Mesendoderm (in vitro differentiated cells): Measurements from ENCODE around the gene CD302.

Experiments
- DNase-seq: peaks from one replicate; pipeline ENCODE4 v3.0.0; 2013
- H2AK5ac ChIP-seq: 2 replicates; pipeline ENCODE4 v1.6.1; 2013; ENCODE audit warnings: low read length, inconsistent platforms
- H2BK120ac ChIP-seq: 2 replicates; pipeline ENCODE4 v1.6.1; 2013; ENCODE audit warnings: low read depth, mild to moderate bottlenecking, low read length, moderate library complexity, mixed read lengths
- H2BK15ac ChIP-seq: replicated peaks from 2 replicates; pipeline ENCODE4 v1.6.1; 2013; ENCODE audit warnings: low read depth, mild to moderate bottlenecking, moderate library complexity
- H2BK5ac ChIP-seq: 2 replicates; pipeline ENCODE4 v1.6.1; 2013; ENCODE audit warnings: low read length, inconsistent platforms
- H3K18ac ChIP-seq: 2 replicates; pipeline ENCODE4 v1.6.1; 2013; ENCODE audit warnings: mild to moderate bottlenecking, low read length, mixed read lengths
- H3K23ac ChIP-seq: one replicate; pipeline ENCODE4 v1.6.1; 2013; ENCODE audit warnings: low read length
- H3K27ac ChIP-seq: 2 replicates; pipeline ENCODE4 v1.5.1; 2013; ENCODE audit warnings: low read depth, mild to moderate bottlenecking, inconsistent platforms, low read length, moderate library complexity
- H3K27me3 ChIP-seq: 2 replicates; pipeline ENCODE4 v1.6.1; 2013; ENCODE audit warnings: low read length, control low read depth, mild to moderate bottlenecking, inconsistent platforms; ENCODE audit not compliant: insufficient read depth, poor library complexity
- H3K36me3 ChIP-seq: 2 replicates; pipeline ENCODE4 v1.6.1; 2013; ENCODE audit warnings: low read length, inconsistent platforms; ENCODE audit not compliant: control insufficient read depth, insufficient read depth
- H3K4ac ChIP-seq: one replicate; pipeline ENCODE4 v1.6.1; 2013; ENCODE audit warnings: low read depth, mild to moderate bottlenecking, low read length, moderate library complexity
- H3K4me1 ChIP-seq: 2 replicates; pipeline ENCODE4 v1.6.1; 2013; ENCODE audit warnings: low read depth, low read length, inconsistent platforms; ENCODE audit not compliant: control insufficient read depth
- H3K4me2 ChIP-seq: 2 replicates; pipeline ENCODE4 v1.6.1; 2013; ENCODE audit warnings: low read length
- H3K4me3 ChIP-seq: 2 replicates; pipeline ENCODE4 v1.5.1; 2013; ENCODE audit warnings: mild to moderate bottlenecking, low read length
- H3K56ac ChIP-seq: one replicate; pipeline ENCODE4 v1.6.1; 2013; ENCODE audit warnings: low read length
- H3K79me1 ChIP-seq: 2 replicates; pipeline ENCODE4 v1.6.1; 2013; ENCODE audit warnings: low read length, inconsistent platforms
- H3K79me2 ChIP-seq: 2 replicates; pipeline ENCODE4 v1.6.1; 2013; ENCODE audit warnings: mild to moderate bottlenecking, low read length; ENCODE audit not compliant: control insufficient read depth, insufficient read depth
- H3K9ac ChIP-seq: 2 replicates; pipeline ENCODE4 v1.6.1; 2013; ENCODE audit warnings: low read length, inconsistent platforms
- H4K5ac ChIP-seq: one replicate; pipeline ENCODE4 v1.6.1; 2013; ENCODE audit warnings: low read length
- H4K8ac ChIP-seq: one replicate; pipeline ENCODE4 v1.6.1; 2013; ENCODE audit warnings: low read depth, mild to moderate bottlenecking, control low read depth, low read length, moderate library complexity
- WGBS: extraction: QIAGEN DNeasy Blood & Tissue Kit; methylation state at CpG from one replicate; pipeline ENCODE4 v1.1.7; 2013; ENCODE audit warnings: low lambda C conversion rate, missing lambda C conversion rate; ENCODE audit not compliant: insufficient coverage; ENCODE audit errors: extremely low coverage; 5-methylcytosine and 5-hydroxymethylcytosine counted together

The CD302 gene

GRCh38 chr2:159808032-159808425, 10.0 kb upstream of the CD302 start:
- Histone ChIP-seq H2BK5ac (no peak overlapping the region), H3K18ac (no peak overlapping the region), H2BK15ac (no peak overlapping the region), H3K23ac (no peak overlapping the region), H3K36me3 (no peaks in the 10 kb centered on the region), H3K9ac (no peak overlapping the region), H3K4me2 (no peak overlapping the region), H2AK5ac (no peak overlapping the region), H3K4ac (no peak overlapping the region), H4K8ac (no peak overlapping the region), H3K27ac (no peak overlapping the region), H4K5ac (no peak overlapping the region), H3K27me3 (no peaks in the 10 kb centered on the region), H3K4me3 (no peak overlapping the region), H2BK120ac (no peak overlapping the region), H3K79me1 (no peaks in the 10 kb centered on the region), H3K79me2 (no peaks in the 10 kb centered on the region), H3K4me1 (no peaks in the 10 kb centered on the region), H3K56ac (no peak overlapping the region)
- WGBS, result no CpG with 5 or more reads among the region's 5 CpGs
- no peak for DNase-seq

- no peak overlapping the region for H4K8ac ChIP-seq
- peak; percentile 73 for DNase-seq
- WGBS, result 100% methylated on average over 1 of the region's 4 CpGs
- no peak overlapping the region for H2AK5ac ChIP-seq
- no peak overlapping the region for H3K56ac ChIP-seq
- H2BK120ac ChIP-seq, result no peak overlapping the region
- H3K27ac ChIP-seq, result no peak overlapping the region
- H2BK15ac ChIP-seq, result no peak overlapping the region
- no peaks in the 10 kb centered on the region for H3K79me2 ChIP-seq
- no peak overlapping the region for H3K4ac ChIP-seq
- H3K23ac ChIP-seq, result no peak overlapping the region
- H3K4me3 ChIP-seq, result no peak overlapping the region
- no peak overlapping the region for H3K18ac ChIP-seq
- no peaks in the 10 kb centered on the region for H3K36me3 ChIP-seq
- no peaks in the 10 kb centered on the region for H3K79me1 ChIP-seq
- no peaks in the 10 kb centered on the region for H3K27me3 ChIP-seq
- no peak overlapping the region for H3K4me2 ChIP-seq
- H4K5ac ChIP-seq, result no peak overlapping the region
- no peaks in the 10 kb centered on the region for H3K4me1 ChIP-seq
- no peak overlapping the region for H2BK5ac ChIP-seq
- no peak overlapping the region for H3K9ac ChIP-seq
Observed at GRCh38 chr2:159807183-159808031, 9.4 kb upstream of the CD302 start.

- H2BK120ac ChIP-seq, result no peak overlapping the region
- H2BK5ac ChIP-seq, result no peak overlapping the region
- H3K9ac ChIP-seq, result no peak overlapping the region
- no peak overlapping the region for H3K4me3 ChIP-seq
- H3K4me2 ChIP-seq, result no peak overlapping the region
- no peaks in the 10 kb centered on the region for H3K36me3 ChIP-seq
- H3K18ac ChIP-seq, result no peak overlapping the region
- H3K79me2 ChIP-seq, result no peaks in the 10 kb centered on the region
- no peak overlapping the region for H2BK15ac ChIP-seq
- no peak overlapping the region for H3K23ac ChIP-seq
- H3K4me1 ChIP-seq, result no peaks in the 10 kb centered on the region
- no peaks in the 10 kb centered on the region for H3K27me3 ChIP-seq
- no peak overlapping the region for H3K4ac ChIP-seq
- H3K56ac ChIP-seq, result no peak overlapping the region
- H2AK5ac ChIP-seq, result no peak overlapping the region
- no peak for DNase-seq
- no peak overlapping the region for H4K8ac ChIP-seq
- H3K79me1 ChIP-seq, result no peaks in the 10 kb centered on the region
- H3K27ac ChIP-seq, result no peak overlapping the region
- H4K5ac ChIP-seq, result no peak overlapping the region
- WGBS, result no CpG with 5 or more reads among the region's 4 CpGs
Observed at GRCh38 chr2:159804941-159805340, 6.9 kb upstream of the CD302 start.

GRCh38 chr2:159803235-159803962, 5.4 kb upstream of the CD302 start:
- H2BK5ac ChIP-seq, result no peak overlapping the region
- no peaks in the 10 kb centered on the region for H3K79me1 ChIP-seq
- no peak overlapping the region for H3K27ac ChIP-seq
- no peak overlapping the region for H3K9ac ChIP-seq
- no peaks in the 10 kb centered on the region for H3K79me2 ChIP-seq
- no peaks in the 10 kb centered on the region for H3K4me1 ChIP-seq
- no peak overlapping the region for H3K18ac ChIP-seq
- no CpG with 5 or more reads among the region's 2 CpGs for WGBS
- H2AK5ac ChIP-seq, result no peak overlapping the region
- no peak overlapping the region for H4K5ac ChIP-seq
- no peak overlapping the region for H2BK120ac ChIP-seq
- no peaks in the 10 kb centered on the region for H3K36me3 ChIP-seq
- H3K27me3 ChIP-seq, result peaks cover 6% of the 10 kb centered on the region
- no peak overlapping the region for H3K4me2 ChIP-seq
- no peak overlapping the region for H3K4ac ChIP-seq
- no peak overlapping the region for H3K56ac ChIP-seq
- H3K4me3 ChIP-seq, result no peak overlapping the region
- H2BK15ac ChIP-seq, result no peak overlapping the region
- no peak overlapping the region for H3K23ac ChIP-seq
- DNase-seq, result no peak
- no peak overlapping the region for H4K8ac ChIP-seq

GRCh38 chr2:159802673-159803072, 4.7 kb upstream of the CD302 start:
- Histone ChIP-seq H3K4me2 (no peak overlapping the region), H3K4me3 (no peak overlapping the region), H3K36me3 (no peaks in the 10 kb centered on the region), H3K4ac (no peak overlapping the region), H2AK5ac (no peak overlapping the region), H3K4me1 (no peaks in the 10 kb centered on the region), H3K27me3 (peaks cover 8% of the 10 kb centered on the region), H3K23ac (no peak overlapping the region), H2BK15ac (no peak overlapping the region), H3K18ac (no peak overlapping the region), H3K79me1 (no peaks in the 10 kb centered on the region), H3K9ac (no peak overlapping the region), H2BK120ac (no peak overlapping the region), H4K5ac (no peak overlapping the region), H3K79me2 (no peaks in the 10 kb centered on the region), H3K27ac (no peak overlapping the region), H3K56ac (no peak overlapping the region), H2BK5ac (no peak overlapping the region), H4K8ac (no peak overlapping the region)
- no CpG with 5 or more reads among the region's 5 CpGs for WGBS
- no peak for DNase-seq
